ENCODE measurements around the gene GOLGA6A.
A peak's percentile ranks its signal among the peaks of the same experiment; 100 is the strongest.

The GOLGA6A gene

GRCh38 chr15:74129586-74130154 lies 47.3 kb upstream of the GOLGA6A start:
- Histone ChIP-seq H3K4me3 (ENCODE audit: low read depth, low read length) (no peak overlapping the region), H3K27ac (ENCODE audit: extremely low read depth, low read depth, low read length) (no peak overlapping the region; the same call in 1 of the 2 replicates), H3K4me1 (ENCODE audit: control insufficient read depth, insufficient read depth, low read length) (peaks cover 14% of the 10 kb centered on the region)

GRCh38 chr15:74128785-74129585 lies 46.6 kb upstream of the GOLGA6A start:
- Histone ChIP-seq H3K27ac (ENCODE audit: extremely low read depth, low read depth, low read length) (0 out of 2 replicates have a peak overlapping the region, but pooled peaks have one; percentile 1), H3K9me3 (ENCODE audit: control insufficient read depth, insufficient read depth, low read depth, low read length) (no peaks in the 10 kb centered on the region), H3K36me3 (ENCODE audit: control insufficient read depth in 2 of 2, insufficient read depth in 1 of 2, low read length in 2 of 2) (no peaks in the 10 kb centered on the region), H3K4me3 (ENCODE audit: low read depth, low read length) (no peak overlapping the region), H3K4me1 (ENCODE audit: control insufficient read depth, insufficient read depth, low read length) (peaks cover 14% of the 10 kb centered on the region)
- ChIA-PET POLR2A (interaction anchor here (0.8 to 2.2 kb wide), 7 partner anchors 43 to 194 kb away, joined by 3 to 6 read pairs (median 3); partner anchors contain the start of gene STRA6), CTCF (interaction anchor here (0.6 to 6.3 kb wide), 30 partner anchors 15 to 244 kb away, joined by 3 to 100 read pairs (median 4); partner anchors contain the start of genes CYP11A1 and STRA6)
- no peak for TF ChIP-seq GFI1B (tag by site-specific recombination; IDR thresholded peaks at IDR 0.05)
- no peak for TF ChIP-seq ZNF704 (tag by site-specific recombination; IDR thresholded peaks at IDR 0.05)

More at GRCh38 chr15:74129586-74130154, 47.3 kb upstream of the GOLGA6A start:
- no peaks in the 10 kb centered on the region for H3K9me3 ChIP-seq (ENCODE audit: control insufficient read depth, insufficient read depth, low read depth, low read length)
- H3K36me3 ChIP-seq (ENCODE audit: control insufficient read depth in 2 of 2, insufficient read depth in 1 of 2, low read length in 2 of 2) = no peaks in the 10 kb centered on the region
- POLR2A ChIA-PET = interaction anchor here (1.0 to 2.2 kb wide), 6 partner anchors 27 to 178 kb away, joined by 3 to 6 read pairs (median 3); partner anchors contain the start of gene STRA6
- CTCF ChIA-PET = interaction anchor here (0.6 to 6.3 kb wide), 14 partner anchors 16 to 243 kb away, joined by 3 to 100 read pairs (median 6); partner anchors contain the start of gene STRA6
- TF ChIP-seq ZNF174 (tag by site-specific recombination; IDR thresholded peaks at IDR 0.05) (no peak), ZNF394 (tag by site-specific recombination; IDR thresholded peaks at IDR 0.05; ENCODE audit: borderline replicate concordance) (no peak), GLIS1 (tag by site-specific recombination; IDR thresholded peaks at IDR 0.05) (no peak), ZNF423 (tag by site-specific recombination; IDR thresholded peaks at IDR 0.05) (no peak), ZNF600 (tag by site-specific recombination; IDR thresholded peaks at IDR 0.05) (peak; percentile 58), ZNF112 (tag by site-specific recombination; IDR thresholded peaks at IDR 0.05) (no peak), ZFP37 (tag by site-specific recombination; IDR thresholded peaks at IDR 0.05) (no peak), MEIS1 (CRISPR knock-in tag; IDR thresholded peaks at IDR 0.05; ENCODE audit: borderline replicate concordance) (no peak), ZSCAN5A (tag by site-specific recombination; IDR thresholded peaks at IDR 0.05) (no peak)

- CTCF ChIA-PET = interaction anchor here (0.6 to 6.3 kb wide), 28 partner anchors 8 to 240 kb away, joined by 3 to 100 read pairs (median 4); partner anchors contain the start of genes CYP11A1 and STRA6
- TF ChIP-seq BCL6B (tag by site-specific recombination; IDR thresholded peaks at IDR 0.05) (no peak), ZNF776 (tag by site-specific recombination; IDR thresholded peaks at IDR 0.05; ENCODE audit: borderline replicate concordance) (no peak), HIC1 (tag by site-specific recombination; IDR thresholded peaks at IDR 0.05) (no peak), ZBTB49 (tag by site-specific recombination; IDR thresholded peaks at IDR 0.05; ENCODE audit: low read depth) (no peak), ZBTB21 (tag by site-specific recombination; IDR thresholded peaks at IDR 0.05) (no peak), ZNF341 (tag by site-specific recombination; IDR thresholded peaks at IDR 0.05; ENCODE audit: low read depth) (0 out of 2 replicates have a peak, but pooled peaks have one; percentile 7), ZNF664 (tag by site-specific recombination; IDR thresholded peaks at IDR 0.05) (no peak)
These were observed 45.8 kb upstream of the GOLGA6A start for GRCh38 chr15:74127954-74128784.

More at GRCh38 chr15:74127954-74128784, 45.8 kb upstream of the GOLGA6A start:
- Histone ChIP-seq H3K4me3 (ENCODE audit: low read depth, low read length) (peak overlapping the region; percentile 25), H3K36me3 (ENCODE audit: control insufficient read depth in 2 of 2, insufficient read depth in 1 of 2, low read length in 2 of 2) (no peaks in the 10 kb centered on the region), H3K27ac (ENCODE audit: extremely low read depth, low read depth, low read length) (peak overlapping the region; percentile 1; the same call in 1 of the 2 replicates), H3K4me1 (ENCODE audit: control insufficient read depth, insufficient read depth, low read length) (peaks cover 14% of the 10 kb centered on the region), H3K9me3 (ENCODE audit: control insufficient read depth, insufficient read depth, low read depth, low read length) (no peaks in the 10 kb centered on the region)
- POLR2A ChIA-PET = interaction anchor here (0.6 to 2.2 kb wide), 8 partner anchors 56 to 238 kb away, joined by 3 to 6 read pairs (median 4); partner anchors contain the start of gene STRA6

All from HEK293 (cell line).